Fibroblast of gingiva (primary cell): ENCODE data around the gene ZNF335.
"Not testable (repeated sequence)": the region's sequence is repeated elsewhere in the genome, so short reads cannot be mapped to it uniquely, and the experiment has no call there.

Source experiments
- DNase-seq: peaks from one replicate; pipeline ENCODE4 v3.0.0-alpha.2; 2011; ENCODE audit warnings: low read depth

ZNF335 gene

DNA sequence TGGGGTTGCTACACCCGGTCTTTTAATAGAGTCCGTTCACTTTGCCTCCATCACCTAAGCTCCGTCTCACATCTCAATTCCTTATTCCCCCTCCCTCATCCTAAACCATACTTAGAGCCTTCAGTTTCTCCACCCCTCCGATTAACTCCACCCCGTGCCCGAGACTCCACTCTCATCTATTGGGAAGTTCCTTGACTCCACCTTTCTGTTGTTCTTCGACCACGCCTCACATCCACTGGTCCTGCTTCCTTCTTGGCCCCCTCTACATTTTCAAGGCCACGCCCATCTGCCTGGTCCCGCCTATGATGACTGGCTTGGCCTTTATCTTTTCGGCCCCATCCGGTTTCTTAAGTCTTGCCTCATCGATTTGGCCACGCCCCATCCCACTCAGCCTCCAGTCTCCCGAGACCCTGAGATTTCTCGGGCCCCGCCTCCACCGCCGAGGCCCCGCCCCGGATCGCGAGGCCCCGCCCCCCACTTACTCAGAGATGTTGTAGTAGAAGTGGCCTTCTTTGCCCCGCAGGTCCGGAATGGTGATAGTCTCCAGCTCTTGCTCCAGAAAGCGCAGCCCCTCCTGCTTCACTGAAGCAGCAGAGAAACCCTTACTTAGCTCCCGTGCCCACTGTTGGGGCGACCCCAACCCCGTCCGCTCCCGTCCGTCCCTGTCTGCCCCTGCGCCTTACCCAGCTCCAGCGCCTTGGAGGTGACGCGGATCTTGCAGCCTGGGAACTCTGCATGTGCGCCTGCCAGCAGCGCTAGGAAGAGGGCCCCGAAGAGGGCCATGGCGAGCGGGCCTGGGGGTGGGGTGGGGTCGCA, 61.1 kb downstream of the ZNF335 start:
- DNase-seq = peak; percentile 100

DNA sequence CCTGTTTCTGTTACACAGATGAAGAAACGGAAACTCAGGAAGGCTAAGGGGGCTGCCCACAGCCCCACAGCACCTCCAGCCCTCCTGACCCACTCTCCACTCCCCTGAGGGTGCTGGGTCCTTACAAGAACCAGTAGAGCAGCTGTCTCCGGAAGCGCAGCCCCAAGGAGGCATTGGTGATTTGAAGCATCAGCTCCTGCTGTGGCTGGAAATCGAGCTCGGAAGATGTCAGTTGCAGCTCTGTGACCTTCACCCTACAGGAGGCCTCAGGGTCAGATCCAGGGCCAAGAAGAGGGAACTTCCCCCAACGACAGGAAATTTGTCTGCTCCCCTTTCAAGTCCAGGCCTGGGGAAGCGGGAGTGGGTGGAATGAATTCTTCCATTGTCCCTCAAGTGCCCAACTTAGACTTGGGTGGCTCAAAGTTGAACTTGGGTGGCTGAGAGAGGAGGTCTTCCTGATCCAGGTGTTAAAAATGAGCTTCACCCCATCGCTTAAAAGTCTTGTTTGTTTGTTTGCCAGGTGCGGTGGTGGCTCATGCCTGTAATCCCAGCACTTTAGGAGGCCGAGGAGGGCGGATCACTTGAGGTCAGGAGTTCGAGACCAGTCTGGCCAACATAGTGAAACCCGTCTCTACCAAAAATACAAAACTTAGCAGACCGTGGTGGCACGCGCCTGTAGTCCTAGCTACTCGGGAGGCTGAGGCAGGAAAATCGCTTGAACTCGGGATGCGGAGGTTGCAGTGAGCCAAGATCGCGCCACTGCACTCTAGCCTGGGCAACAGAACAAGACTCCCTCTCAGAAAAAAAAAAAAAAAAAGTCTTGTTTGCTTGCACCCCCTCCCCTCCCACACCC, 62.0 kb downstream of the ZNF335 start:
- no peak for DNase-seq

DNA sequence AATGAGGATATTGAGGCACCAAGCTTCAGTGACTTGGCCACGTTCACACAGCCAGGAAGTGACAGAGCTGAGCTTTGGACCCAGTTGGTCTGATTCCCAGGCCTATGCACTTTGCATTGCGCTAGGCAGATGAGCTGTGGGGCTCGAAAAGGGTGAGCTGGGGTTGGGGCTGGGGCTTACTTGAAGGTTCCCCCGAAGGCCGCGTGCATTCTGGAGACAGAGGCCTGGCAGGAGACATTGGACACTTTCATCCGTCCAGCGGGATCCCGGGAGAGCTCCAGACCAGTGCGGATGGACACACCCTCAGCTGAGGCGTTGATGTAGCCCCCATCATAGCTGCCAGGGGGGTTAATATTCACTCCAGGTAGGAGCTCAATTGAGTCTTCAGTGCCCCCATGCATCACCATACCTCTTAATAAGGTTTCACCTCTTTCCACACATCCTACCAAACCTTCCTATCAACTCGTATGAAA, 62.6 kb downstream of the ZNF335 start:
- no peak for DNase-seq

DNA sequence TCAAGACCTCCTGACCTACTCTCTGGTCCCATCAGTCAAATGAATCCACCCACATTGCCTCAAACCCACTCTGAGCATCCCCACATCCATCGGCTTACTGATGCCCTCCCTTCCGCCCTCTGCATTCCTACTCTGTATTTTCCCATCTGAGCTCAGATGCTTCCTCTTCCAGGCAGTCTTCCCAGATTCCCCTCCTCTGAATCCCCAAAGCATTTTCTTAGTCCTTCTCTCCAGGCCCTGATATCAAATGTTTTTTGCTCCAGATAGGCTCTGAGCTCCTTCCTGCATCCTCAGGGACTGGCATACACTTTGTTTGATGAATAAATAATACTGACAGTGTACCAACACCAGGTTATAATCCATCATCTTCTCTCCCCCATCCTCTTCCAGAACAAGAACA, 63.9 kb downstream of the ZNF335 start:
- no peak for DNase-seq

DNA sequence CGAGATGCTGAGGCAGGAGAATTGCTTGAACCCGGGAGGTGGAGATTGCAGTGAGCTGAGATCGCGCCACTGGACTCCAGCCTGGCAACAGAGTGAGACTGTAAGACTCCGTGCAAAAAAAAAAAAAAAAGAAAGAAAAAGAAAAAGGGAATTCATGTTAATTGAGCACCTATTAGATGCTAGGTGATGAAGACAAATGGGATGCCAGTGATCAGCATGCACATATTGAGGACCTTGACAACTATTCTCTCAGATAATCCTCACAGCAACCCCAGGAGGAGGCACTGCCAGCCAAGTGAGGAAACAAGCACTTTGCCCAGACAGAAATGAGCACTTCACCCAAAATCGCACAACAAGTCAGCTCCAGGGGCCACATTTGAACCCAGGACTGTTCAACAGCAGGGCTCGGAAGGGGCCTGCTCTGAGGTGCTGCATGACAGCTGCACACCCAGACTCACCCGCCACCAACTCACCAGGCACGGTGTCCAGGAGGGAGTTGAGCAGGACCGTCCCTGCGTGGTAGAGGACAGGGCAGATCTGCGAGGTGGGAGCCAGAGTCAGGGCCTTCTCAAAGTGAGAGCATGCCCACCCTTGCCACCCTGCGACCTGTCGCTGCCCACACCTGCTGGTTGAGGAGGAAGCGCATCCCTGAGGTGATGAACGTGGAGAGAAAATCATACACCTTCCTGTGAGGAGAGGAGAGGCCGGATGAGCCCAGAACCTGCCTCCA, 64.6 kb downstream of the ZNF335 start:
- DNase-seq = no peak

DNA sequence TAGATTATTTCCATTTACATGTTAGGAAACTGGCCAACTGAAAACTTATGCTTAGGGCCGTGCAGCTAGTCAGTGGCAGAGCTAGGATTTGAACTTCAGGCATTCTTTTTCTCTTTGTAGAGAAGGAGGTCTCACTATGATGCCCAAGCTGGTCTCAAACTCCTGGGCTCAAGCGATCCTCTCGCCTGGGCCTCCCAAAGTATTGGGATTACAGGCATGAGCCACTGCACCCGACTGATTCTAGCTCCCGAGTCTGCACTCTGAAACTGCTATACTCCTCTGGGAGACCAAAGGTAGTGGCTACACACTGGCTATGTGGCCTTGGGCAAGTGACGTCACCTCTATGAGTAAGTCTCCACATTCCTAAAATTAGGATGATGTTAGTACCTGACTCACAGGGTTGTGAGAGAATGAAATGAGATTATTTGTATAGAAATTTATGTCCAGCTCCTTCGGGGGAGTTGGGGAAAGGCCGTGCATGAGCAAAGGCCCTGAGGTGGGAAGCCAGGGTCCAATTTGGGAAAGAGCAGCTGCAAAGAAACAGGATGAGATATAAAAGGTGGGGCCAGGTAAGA, 66.4 kb downstream of the ZNF335 start:
- DNase-seq = peak; percentile 37

DNA sequence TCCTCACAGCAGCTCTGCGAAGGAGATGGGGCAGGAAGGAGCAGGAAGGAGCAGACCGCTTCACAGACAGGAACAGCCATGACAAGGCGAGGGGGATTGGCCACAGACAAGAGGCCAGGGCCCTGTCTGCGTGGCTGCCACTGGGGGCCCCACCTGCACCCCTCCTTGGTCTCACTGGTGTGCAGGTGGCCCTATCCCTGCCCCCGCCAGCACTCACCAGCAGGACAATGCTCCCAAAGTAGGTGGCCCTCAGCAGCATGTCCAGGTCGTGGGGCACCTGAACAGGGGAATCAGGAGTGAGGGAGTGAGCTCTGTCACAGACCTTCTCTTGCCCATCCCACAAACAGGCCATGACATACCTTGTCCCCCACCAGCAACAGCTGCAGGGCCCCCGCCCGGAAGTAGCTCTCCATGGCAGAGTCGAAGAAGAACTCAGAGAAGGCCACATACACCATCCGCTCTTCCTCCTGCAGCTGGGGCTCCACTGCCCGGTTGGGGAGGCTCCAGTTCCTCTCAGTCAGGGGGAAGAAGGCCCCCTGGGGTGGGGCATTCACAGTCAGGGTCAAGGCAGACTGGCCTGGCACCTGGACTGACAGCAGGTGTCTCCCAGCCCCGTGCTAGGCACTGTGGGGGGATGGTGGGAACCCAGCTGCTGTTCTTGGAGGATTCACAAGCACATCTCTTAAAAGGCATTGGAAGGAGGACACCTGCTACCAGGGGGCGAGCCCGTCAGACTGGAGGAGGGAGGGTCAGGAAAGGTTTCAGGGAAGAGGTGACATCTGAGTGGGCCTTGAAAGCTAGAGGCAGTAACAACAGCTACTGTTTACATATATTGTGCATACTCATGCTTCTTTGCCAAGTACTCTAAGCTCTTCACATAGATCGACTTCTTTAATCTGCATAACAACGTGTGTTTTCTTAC, 67.2 kb downstream of the ZNF335 start:
- DNase-seq = no peak

DNA sequence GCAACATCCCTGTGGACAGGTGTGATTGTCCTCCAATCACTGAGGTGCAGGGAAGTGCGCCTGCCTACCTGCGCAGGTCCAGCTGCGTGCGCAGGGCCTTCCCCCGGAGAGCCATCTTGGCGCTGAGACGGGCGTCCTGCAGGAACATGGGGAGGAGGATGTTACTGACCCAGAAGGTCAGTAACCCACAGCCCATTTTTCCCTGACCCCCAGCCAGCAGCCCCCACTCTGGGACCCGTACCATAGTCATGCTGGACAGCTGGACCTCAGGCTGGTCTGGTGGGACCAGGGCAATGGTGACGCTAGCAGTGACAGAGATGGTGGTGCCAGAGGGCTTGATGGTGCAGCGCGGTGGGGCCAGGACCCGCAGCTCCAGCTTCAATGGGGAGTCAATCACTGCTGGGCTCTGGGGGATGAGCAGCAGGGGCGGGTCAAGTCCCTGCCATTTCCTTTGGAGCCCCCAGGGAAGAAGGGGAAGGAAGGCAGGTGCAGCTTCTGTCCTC, 69.8 kb downstream of the ZNF335 start:
- DNase-seq = no peak

DNA sequence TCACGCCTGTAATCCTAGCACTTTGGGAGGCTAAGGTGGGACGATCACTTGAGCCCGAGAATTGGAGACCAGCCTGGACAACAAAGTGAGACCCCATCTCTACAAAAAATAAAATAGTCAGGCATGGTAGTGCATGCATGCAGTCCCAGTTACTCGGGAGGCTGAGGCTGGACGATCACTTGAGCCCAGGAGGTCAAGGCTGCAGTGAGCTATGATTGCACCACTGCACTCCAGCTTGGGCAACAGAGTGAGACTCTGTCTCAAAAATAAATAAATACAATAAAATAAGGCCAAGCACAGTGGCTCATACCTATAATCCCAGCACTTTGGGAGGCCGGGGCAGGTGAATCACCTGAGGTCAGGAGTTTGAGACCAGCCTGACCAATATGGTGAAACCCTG, 70.7 kb downstream of the ZNF335 start:
- not testable (repeated sequence) for DNase-seq

DNA sequence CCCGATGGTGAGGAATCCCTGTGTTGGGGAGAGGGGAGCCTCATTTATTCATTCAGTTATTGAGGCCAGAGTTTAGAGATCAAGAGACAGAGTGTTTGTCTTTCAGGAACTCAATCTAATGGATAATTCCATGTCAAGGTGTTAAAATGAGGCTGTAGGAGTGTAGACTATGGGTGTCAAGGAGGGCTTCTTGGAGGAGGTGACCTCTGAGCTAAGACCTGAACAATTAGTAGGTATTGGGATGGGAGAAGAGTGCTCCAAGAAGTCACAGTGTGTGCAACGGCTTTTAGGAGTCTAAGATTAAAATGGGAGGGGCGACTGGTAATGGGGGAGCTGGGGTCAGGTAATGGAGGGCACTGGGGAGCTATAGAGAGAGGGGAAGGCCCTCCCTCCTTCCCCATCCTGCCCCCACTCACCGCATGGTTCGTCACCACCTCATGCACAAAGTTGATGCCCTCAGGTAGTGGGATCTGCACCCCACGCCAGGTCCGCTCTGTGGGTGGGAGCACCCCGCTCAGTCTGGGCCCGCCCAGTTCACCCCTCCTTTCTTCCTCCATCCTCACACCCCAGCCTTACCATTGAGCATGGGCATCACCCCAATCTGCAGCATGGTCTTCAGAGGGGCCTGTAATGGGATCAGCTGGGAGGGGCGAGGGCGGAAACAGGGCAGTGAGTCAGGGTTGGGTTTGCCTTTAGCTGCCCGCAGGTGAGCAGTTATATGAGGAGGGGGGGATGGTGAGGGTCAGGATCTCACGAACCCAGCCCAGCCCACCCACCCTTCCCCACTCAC, 72.8 kb downstream of the ZNF335 start:
- DNase-seq = no peak
